NCI-H128 (cell line): Measurements from ENCODE around the gene MTA1.

Experiments used
- DNase-seq: peaks from one replicate; lab custom pipeline; 2025; ENCODE audit not compliant: unreplicated experiment; lab: John Stamatoyannopoulos, UW

MTA1 gene

GRCh38 chr14:105442125-105442524 lies 22.5 kb downstream of the MTA1 start:
- DNase-seq: no peak

DNA sequence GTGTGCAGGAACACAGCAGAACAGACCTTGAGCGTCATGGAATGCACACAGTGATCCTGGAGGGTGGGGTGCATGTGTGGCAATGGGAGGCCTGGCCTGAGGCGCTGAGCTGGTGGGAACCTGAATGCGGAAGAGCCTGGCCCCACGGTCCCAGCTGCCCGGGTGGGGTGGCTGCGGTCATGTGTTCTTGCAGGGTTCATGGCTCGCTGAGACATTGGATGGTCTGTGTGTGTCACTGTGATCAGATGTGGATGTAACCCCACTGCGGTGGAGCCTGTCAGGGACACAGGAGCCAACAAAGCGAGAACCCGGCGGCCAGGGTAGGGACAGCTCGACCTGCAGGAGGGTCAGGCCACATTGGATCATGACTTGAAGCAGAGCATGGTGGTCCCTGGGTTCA lies 23.2 kb downstream of the MTA1 start:
- no peak for DNase-seq

DNA sequence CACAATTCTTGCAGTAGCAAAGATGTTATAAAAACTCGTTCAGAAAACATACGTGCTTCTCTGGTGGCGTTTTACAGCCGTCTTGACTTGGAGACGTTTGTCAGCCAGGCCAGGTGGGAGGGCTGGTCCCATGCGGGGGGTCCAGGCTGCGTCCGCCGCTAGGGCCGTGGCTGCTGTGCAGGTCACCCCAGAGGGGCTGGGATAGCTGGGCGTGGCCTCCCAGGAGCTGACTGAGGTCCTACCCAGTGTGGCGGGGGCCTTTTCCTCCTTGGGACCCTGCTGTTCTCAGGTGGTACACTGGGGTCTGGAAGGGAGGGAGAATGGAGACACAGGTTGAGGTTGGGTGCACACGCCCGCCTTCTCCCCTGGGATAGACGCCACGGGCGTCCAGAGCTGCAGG lies 25.2 kb downstream of the MTA1 start:
- no peak for DNase-seq

- DNase-seq: no peak
Measured at GRCh38 chr14:105445290-105445689, 25.7 kb downstream of the MTA1 start.

GRCh38 chr14:105445901-105446845 lies 26.5 kb downstream of the MTA1 start:
- no peak for DNase-seq

GRCh38 chr14:105446971-105447370 lies 27.3 kb downstream of the MTA1 start:
- DNase-seq: no peak

GRCh38 chr14:105447651-105448640 lies 28.3 kb downstream of the MTA1 start:
- DNase-seq: no peak

DNA sequence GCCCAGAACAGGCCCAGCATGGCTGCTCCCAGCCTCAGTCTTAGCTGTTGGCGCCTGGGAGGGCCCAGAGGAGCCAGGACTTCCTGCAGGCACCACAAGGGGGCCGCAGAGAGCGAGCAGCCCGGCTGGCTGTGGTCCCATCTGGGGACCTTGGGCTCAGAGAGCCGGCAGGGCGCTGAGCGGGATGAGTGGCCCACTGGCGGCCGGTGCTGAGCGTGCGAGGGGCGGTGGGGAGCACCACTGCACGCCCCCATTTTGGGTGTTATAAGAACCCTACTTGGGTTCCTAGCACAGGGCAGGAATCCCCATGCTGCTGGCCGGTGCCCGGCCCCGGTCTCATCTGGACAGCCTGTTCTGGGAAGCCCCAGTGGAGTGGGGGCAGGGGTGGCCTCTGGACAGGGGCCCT lies 29.1 kb downstream of the MTA1 start:
- DNase-seq: no peak

GRCh38 chr14:105449276-105450122 lies 29.9 kb downstream of the MTA1 start:
- no peak for DNase-seq

DNA sequence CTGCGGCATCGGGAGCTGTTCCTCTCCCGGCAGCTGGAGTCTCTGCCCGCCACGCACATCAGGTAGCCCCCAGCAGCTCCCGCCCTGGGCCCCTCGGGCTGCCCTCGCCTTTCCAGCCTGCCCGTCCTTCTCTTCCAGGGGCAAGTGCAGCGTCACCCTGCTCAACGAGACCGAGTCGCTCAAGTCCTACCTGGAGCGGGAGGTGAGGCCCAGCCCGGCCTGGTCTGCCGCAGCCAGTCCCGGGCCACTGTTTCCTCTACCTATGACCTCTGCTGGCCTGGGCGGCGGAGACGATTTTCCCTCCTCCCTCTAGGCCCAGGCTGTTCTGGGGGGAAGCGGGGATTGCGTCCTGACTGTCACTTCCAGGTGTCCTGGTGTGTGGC lies 30.5 kb downstream of the MTA1 start:
- DNase-seq: no peak

- no peak for DNase-seq
Measured at GRCh38 chr14:105450864-105451720, 31.5 kb downstream of the MTA1 start.

DNA sequence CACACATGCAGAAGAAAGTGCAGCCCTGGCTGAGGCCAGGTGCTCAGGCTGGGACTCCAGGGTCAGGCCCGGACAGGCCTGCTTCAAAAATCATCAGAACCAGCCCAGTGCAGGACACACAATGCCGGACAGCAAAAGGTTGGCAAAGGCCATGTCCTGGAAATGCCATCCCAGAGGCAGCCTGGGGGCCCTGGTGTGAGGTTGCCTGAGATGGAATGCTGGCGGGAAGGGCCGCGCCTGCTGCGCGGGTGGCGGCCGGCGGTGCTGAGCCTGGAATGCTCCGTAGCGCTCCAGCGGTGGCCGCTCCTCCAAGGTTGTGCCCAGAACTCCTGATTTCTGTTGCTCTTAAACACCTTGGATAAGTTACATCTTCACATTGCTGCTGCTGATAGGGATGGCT lies 33.3 kb downstream of the MTA1 start:
- DNase-seq: no peak

GRCh38 chr14:105453847-105454246 lies 34.2 kb downstream of the MTA1 start:
- DNase-seq: no peak

- DNase-seq: no peak
Measured at GRCh38 chr14:105455086-105455640, 35.5 kb downstream of the MTA1 start.

DNA sequence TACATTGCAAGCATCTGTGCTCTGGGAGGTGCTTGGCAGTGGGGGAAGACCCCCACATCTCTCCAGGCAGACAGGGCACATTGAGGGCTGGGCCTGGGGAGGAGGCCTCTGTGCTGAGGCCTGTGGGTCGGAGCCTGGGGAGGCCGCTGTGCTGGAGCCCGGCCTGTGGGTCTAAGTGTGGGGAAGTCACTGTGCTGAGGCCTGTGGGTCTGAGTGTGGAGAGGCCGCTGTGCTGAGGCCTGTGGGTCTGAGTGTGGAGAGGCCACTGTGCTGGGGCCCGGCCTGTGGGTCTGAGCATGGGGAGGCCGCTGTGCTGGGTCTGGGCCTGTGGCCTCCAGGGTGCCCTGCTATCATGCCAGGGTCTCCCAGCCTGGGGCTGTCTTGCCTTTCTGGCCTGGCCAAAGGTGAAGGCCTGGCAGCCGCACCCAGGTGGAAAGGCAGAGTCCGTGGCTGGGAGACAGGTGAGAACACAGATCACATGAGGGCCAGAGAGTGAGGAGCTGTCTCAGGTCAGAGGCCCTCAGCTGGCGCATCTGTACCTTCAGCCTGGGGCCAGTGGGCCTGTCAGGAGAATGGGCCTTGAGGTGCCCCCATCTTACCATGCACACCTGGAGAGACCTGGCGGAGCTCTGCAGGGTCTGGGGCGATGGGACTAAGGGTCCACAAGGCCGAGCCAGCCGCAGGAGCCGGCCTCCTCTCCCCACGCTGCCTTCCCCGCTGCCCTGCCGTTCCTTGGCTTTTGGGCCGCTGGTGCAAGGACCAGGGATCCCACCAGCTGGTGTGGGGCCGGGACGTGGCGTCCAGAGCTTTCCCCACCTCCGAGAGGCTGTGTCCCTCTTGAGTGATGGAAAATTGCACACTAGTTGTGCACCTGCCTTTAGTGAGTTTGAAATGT lies 36.4 kb downstream of the MTA1 start:
- DNase-seq: no peak

GRCh38 chr14:105456736-105457617 lies 37.4 kb downstream of the MTA1 start:
- DNase-seq: no peak

- no peak for DNase-seq
Measured at GRCh38 chr14:105458010-105458409, 38.4 kb downstream of the MTA1 start.

- DNase-seq: no peak
Measured at GRCh38 chr14:105458571-105458970, 38.9 kb downstream of the MTA1 start.
